Measurements from ENCODE around the gene OR2Y1.
"Not testable (repeated sequence)": the region's sequence is repeated elsewhere in the genome, so short reads cannot be mapped to it uniquely, and the experiment has no call there.

Gene OR2Y1

GRCh38 chr5:180736536-180736935 is 3.3 kb downstream of the OR2Y1 start:
- no peak for DNase-seq

DNA sequence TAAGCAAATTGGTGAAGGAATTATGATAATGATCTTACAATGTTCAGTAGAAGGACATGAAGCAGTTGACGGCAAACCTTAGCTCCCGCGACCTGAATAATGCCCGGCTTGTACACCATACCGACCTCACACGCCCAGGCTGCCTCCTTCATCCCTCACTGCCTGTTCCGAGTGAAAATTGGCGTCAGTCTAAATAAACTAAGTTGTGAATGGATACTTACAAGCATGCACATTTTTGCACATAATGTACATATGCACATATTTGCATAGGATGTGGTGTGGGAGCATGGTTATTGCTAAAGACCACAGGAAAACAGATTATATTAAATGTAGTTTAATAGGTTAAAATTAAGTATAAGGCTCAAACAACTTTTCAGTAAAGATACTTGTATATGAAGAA is 14.9 kb downstream of the OR2Y1 start:
- no peak for DNase-seq

GRCh38 chr5:180723936-180724335 is 15.9 kb downstream of the OR2Y1 start:
- DNase-seq: no peak

- DNase-seq: no peak
Observed at GRCh38 chr5:180720486-180720885, 19.4 kb downstream of the OR2Y1 start.

DNA sequence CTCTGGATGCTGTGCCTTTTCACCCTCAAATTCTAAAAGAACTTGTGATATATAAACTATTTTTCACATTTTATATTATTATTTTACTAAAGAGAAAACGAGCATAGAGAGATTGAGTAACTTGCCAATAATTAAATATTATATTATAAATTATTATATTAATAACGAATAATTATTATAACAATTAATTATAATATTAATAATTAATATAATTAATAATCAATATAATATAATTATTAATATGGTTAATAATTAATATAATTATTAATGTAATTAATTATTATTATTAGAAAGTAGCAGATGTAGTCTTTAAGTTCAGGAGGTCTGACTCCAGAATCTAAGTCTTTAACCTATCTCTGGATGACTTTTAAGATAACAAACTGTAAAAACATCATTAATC is 20.1 kb downstream of the OR2Y1 start:
- DNase-seq: no peak

- DNase-seq: peak; percentile 1
Observed at GRCh38 chr5:180718810-180719453, 20.9 kb downstream of the OR2Y1 start.

DNA sequence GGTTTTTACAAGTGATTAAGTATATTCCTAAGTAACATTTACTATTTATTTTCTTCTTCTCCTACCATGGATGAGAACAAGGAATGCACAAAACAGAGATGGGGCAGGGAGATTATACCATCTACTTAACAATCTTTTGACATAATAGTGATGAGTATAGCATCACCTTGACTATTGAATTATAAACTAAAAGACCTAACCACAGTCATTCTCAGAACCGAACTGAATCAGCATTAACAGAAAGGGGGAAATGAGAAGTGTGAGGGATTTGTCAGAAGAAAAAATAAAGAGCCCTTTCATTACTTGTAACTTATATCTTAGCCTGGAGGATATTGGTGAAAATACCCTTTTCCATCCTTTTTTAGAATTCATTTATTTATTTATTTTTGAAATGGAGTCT is 21.9 kb downstream of the OR2Y1 start:
- no peak for DNase-seq

GRCh38 chr5:180704362-180704761 is 35.5 kb downstream of the OR2Y1 start:
- DNase-seq: peak; percentile 9

GRCh38 chr5:180703912-180704311 is 35.9 kb downstream of the OR2Y1 start:
- DNase-seq: no peak

- not testable (repeated sequence) for DNase-seq
Observed at GRCh38 chr5:180703371-180703770, 36.5 kb downstream of the OR2Y1 start.

- not testable (repeated sequence) for DNase-seq
Observed at GRCh38 chr5:180700440-180700839, 39.4 kb downstream of the OR2Y1 start.

DNA sequence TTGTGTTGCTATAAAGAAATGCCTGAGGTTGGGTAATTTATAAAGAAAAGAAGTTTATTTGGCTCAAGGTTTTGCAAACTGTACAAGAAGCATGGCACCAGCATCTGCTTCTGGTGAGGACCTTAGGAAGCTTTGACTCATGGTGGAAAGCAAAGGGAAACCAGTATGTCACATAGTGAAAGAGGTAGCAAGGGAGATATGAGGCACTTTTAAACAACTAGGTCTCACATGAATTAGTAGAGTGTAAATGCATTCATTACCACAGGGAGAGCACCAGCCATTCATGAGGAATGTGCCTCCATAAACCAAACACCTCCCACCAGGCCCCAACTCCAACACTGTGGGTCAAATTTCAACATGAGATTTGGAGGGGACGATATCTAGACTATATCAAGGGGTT is 40.8 kb downstream of the OR2Y1 start:
- no peak for DNase-seq

- no peak for DNase-seq
Observed at GRCh38 chr5:180696116-180696515, 43.7 kb downstream of the OR2Y1 start.

- DNase-seq: no peak
Observed at GRCh38 chr5:180692429-180692828, 47.4 kb downstream of the OR2Y1 start.

DNA sequence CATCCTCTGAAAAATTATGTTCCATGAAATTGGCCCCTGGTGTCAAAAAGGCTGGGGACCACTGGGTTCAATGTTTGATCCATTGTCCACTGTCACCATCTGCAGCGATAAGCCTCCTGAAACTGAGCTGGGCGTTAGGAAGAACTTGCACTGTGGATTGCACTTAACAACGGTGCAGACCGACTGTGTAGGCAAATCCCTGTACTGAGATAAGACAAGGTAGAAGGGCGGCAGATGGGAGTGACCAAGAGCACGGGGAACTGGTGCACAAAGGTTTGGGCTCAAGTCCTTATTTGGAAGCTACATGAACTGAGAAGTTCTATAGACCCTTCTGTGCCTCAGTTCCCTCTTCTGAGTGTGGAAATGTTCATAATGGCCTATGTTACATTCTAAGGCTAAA is 48.8 kb downstream of the OR2Y1 start:
- no peak for DNase-seq

DNA sequence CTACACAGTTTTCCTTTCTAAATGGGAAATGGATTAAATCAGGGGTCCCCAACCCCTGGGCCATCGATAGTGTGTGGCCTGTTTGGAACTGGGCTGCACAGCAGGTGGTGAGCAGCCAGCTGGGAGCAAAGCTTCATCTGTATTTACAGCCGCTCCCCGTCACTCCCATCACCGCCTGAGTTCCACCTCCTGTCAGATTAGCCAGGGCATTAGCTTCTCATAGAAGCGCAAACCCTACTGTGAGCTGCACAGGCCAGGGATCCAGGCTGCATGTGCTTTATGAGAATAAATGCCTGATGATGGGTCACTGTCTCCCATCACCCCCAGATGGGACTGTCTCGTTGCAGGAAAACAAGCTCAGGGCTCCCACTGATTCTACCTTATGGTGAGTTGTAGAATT is 49.3 kb downstream of the OR2Y1 start:
- DNase-seq: no peak

- no peak for DNase-seq
Observed at GRCh38 chr5:180689775-180690174, 50.1 kb downstream of the OR2Y1 start.
